GM19468 (cell line): ENCODE data around the gene APOBEC3H.

Experiments
- ATAC-seq: cut with Tn5 transposase; IDR thresholded peaks from one replicate; pipeline ENCODE4 v1.9.1; 2021; ENCODE audit warnings: mild to moderate bottlenecking, moderate library complexity, moderate number of reproducible peaks; ENCODE audit not compliant: unreplicated experiment; ENCODE audit errors: extremely low read depth

Gene APOBEC3H

DNA sequence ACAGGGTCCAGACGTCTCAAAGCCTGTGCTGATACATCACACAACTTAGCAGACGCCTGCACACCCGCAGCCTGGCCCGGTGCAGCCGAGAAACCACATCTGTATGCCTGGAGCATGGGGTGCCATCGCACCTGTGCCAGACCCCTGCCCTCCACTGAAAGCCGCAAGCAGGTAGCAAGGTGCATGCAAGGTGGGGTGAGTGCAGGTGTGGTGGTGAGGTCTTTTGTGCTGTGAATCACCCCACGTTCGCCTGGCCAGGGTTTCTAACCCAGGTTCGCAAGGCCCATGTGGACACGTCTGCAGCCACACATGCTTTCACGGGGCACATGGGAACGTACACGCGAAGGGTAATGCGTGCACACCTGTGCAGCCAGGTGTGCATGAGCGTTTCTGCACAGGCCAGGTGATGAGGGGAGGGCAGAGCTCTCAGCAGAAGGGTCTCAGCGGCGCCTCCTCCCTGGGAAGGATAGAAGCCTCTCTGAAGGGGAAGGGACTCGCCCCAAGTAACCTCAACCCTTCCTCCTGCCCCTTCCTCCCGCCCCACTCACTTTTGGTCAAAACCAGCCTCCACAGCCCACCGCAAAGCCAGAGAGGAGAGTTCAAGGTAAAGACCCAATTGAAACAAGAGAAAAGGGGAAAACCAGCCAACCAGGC lies 36.0 kb downstream of the APOBEC3H start:
- ATAC-seq: no peak

DNA sequence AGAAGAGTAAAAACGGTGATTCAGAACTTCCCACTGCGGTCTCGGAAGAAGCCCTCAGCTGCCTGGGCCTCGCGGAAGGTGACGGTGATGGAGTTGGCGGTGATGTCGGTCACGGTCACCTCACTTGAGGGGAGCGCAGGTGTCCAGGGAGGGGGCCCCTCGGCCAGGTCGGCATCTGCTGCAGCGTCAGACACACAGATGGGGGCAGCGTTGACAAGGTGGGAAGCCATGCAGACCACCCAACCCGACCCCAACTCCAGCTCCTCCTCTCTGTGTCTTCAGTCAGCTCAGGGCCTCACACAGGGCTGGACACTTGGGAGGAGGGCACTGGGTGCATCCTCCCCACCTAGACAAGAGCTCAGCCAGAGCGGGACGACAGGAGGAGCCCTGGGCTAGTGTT lies 36.8 kb downstream of the APOBEC3H start:
- ATAC-seq: no peak

DNA sequence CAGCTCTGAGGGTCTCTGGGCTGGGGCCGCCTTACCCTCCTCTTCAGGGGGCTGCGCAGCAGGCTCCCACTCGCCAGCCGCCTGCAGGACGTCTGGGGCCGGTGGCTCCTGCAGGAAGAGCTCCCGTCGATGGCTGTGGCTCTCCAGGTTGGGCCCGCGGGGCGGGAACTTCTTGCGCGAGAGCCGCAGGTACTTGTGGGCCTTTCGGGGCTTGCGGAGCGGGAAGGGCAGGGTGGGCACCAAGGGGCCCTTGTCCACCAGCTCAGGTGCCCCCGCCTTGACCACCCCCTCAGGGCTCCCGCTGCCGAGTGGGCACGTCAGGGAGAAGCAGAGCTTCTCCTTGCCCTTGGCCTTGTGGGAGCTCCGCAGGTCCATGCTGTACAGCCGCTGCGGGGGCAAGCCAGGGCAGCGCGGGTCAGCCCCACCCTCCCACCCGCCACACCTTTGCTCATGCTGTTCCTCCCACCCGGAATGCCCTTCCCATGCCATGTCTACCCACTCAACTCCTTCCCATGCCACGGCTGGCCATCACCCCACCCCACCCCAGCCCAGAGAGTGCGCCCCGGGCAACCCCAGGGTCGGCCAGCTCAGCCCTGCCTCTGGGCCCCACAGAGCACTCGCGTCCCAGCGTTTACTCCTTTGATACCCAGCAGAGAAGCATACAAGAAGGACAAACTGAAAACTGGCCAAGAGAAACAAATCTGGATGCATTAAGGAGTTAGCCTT lies 37.5 kb downstream of the APOBEC3H start:
- ATAC-seq: no peak

DNA sequence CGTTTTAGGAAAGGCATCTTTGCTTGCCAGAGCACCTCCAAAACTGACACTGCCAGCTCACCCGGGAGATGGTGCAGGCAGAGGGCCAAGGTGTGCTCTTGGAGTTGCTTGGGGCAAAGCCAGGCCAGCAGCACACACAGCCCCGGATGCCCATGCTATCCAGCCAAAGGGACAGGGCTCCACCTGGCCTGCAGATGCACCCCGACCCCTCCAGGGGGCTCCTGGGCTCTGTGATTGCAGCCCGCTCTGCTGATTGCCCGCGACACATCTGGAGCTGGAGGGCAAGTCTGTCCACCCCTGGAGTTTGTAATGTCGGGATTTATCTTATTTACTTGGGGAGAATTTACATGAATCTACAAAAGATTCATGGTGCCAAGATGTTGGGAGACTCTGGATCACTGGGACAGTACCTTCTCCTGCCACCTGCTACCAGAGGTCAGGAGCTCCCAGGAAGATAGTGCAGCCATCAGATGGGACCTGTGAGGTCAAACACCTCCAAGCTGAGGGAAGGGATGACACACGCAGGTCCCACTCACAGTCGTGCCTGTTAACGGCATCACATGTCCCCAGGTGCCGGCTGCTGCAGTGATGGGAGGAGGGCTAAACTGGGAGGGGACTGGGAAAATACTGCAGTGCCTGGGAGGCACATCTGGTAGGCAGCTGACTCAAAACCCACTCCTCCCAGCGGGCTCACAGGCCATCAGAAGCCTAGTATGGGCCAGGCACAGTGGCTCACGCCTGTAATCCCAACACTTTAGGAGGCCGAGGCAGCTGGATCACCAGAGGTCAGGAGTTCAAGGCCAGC lies 38.2 kb downstream of the APOBEC3H start:
- no peak for ATAC-seq

DNA sequence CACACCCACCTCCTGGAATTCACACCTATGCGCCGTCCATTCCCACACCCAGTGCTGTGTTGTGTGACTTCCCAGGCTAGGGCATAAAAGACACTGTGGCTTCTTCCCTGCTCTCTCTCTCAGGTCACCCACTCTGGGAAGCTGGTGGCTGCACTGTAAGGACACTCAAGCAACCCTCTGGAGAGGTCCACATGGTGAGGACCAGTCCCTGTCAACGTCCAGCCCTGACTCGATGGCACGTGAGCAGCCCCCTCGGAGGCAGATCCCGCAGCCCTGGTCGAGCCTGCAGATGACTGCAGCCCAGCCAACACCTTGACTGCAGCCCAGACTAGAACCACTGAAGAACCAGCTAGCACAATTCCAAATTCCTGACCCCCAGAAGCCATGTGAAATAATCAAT lies 39.3 kb downstream of the APOBEC3H start:
- ATAC-seq: no peak

DNA sequence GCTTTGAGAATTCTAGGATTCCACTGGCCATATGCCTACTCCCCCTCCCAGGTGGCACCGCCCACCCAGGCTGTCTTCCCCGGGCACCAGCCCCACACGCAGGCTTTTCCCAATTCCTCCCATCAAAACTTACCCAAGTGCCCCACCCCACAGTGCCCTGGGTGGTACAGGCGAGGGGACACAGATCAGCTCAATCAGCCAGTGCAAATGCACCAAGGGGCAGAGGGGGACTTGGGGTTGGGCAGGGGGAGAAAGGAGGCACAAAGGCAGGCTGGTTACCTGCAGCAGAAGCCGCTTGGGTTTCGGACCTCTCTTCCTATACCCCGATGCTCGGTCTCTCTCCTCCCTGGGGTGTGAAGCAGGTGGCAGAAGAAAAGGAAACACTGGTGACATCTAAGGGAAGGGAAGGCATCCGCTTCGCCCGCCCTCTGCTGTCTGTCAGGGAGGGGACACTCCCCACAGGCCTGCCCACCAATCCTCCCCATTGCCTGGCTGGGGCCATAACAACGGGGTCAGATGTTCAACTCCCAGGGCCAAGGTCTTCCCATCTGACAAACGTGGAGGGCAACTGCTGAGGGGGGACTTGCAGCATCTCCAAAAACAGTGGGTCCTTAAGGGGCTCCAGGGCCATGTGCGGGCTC lies 41.4 kb downstream of the APOBEC3H start:
- ATAC-seq: no peak

DNA sequence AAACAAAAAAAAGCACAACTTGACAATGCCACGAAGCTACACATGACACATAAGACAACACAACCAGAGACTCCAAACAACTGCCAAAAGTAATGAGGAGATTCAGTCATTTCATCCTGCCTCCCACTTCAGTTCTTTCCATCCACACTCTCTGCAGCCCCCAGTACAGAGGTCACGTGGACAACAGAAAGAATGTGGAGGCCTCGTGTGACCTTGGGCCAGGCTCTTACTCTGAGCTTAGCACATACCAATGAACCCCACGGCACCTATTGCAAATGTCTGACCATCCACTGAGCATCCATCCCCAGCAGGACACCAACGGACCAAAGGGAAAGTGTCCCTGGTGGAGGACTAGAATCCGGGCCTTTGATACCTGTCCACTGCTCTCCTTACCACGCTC lies 42.9 kb downstream of the APOBEC3H start:
- ATAC-seq: no peak

DNA sequence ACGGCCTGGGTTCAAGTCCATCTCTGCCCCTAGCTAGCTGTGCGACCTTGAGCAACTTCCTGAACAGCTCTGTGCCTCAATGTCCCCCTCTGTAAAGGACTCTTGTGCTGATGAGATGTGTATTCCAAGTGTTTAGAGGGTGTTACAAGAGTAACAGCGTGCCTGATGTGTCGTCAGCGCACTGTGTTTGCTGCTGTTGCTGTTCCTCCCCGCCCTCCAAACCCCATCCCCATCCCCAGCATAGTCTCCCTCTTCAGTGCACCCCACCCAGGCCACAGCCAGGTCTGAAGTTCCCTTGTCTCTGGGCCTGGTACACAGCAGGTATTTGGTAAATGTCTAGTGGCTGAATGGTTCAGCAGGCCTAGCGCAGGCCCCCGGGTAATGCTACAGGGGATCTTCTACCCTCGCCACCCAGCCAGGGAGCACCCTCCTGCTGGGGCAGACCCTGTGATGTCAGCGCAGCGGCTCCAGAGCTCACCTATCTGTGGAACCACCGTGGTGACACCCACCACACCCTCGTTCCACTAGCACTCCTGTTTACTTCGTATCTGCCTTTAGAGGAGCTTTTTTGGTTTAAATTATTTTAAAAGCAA lies 45.1 kb downstream of the APOBEC3H start:
- ATAC-seq: no peak

DNA sequence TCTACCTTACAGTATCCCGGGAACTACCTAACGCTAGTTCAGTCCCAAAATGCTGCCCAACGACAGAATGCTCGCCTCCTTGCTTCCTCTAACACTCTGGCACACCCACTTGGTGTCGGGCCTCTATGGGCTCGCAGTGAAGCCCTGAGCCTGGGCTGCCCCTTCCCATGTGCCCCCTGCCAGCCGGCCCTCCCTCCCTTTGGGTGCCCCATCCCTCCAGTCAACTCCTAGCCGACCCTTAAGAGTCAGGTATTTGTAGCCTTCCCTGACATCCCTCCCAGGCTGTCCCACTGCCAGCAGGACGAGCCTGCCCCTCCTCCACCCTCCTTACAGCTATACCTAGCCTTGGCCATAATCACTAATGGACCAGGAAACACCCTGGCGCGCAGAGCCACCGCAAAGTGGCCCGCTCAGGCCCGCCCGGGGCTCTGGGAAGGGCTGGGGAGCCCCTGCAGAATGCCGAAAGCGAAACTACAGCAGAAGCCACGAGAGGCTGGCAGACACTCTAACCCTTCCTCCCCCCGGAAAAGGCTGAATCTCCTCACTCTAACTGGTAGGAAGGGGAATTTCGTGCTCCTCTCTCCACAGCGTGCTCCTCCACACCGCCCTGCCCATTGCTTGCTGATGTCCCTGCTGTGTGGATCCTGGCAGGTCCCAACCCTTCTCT lies 47.2 kb downstream of the APOBEC3H start:
- ATAC-seq: no peak

DNA sequence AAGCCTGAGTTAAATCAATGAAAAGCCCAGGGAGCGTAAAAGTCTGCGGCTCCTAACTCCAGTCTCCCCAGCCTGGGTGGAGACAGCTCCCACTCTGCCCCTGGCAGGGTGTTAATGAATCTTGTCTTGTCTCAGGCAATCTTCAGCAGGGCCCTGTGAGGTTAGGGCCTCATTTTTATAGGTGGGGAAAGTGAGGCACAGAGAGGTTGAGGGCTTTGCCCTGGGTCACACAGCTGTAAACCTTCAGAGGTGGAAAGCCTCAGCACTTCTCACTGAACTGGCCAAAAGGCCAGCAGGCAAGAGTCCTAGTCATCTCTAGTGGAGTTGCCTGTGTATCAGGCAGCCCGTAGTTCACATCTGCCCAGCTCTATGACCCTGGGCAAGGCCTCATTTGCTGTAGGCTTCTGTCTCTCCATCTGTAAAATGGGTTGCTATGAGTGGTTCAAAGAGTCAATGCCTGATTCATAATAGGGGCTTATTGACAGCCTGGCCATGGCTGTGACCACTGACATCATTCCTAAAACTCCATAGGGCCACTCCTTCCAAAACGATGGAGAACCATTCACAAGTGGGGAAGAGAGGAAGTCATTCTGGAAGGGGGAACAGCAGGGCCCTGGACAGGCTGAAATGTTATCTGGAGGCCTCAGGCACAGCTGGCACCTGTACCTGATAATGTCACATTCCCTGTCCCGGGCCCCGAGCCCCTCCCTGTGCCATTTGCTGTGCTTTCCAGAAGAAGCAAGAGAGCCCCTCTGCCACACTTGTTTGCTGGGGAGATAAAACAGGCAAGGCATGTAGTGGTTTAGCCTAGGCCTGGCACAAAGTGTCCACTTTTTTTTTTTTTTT lies 49.4 kb downstream of the APOBEC3H start:
- no peak for ATAC-seq

DNA sequence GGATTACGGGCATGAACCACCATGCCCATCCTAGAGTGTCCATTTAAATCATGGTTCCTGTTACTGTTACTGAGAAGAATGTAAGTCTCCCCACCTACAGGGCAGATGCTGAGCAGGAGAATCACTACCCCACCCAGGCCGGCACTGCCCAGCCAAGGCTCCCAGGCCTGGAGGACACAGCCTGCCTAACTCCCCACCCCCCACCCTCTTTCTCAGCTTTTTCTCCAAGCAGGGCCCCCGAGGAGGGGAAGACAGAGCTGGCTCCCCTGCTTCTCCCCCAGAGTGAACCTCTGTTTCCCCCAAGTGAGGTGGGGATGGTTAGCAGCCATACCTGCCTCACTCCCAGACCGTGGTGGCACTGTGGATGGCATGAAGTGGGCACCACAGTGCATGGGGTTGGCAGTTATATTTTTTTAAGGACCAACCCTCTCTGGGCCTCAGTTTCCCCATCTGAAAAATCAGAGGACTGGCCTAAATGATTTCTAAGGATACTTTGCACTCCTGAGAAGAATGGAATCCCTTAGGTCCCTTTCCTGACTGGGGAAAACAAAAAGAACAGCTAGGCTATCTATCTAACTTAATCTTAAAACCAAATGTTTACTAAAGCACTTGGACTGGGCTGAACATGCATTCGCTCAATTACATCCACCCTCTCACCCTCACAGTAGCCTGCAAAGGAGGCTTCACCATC lies 50.4 kb downstream of the APOBEC3H start:
- no peak for ATAC-seq

DNA sequence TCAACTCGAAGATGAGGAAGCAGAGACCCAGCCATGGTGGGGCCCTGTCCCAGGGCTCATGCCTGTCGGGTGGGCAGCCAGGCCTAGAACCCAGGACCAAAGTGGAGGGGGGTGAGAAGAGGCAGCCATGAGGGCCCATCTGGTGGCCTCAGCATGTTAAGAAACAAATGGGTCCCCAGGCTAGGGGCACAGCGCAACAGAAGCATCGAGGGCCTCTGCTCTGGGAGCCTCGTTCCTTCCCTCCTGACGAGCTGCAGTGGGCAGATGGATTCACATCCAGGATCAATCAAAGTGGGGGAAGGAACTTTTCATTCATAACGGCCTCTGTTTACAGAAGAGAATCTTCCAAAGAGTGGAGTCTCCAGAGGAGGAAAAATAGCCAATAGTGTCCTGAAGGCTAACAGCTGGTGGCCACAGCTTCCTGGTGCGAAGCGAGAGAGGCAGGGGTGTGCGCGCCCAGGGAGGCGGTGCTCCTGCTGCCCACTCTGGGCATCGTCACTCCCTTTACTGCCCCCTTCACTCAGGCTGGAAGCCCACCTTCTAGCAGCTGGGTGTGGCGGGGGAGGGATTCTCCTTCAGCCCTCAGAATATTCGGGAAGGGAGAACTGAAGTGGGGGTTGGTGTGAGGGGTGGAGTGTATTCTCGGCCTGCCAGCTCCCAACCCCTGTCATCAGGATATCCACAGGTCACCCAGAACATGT lies 51.1 kb downstream of the APOBEC3H start:
- no peak for ATAC-seq

DNA sequence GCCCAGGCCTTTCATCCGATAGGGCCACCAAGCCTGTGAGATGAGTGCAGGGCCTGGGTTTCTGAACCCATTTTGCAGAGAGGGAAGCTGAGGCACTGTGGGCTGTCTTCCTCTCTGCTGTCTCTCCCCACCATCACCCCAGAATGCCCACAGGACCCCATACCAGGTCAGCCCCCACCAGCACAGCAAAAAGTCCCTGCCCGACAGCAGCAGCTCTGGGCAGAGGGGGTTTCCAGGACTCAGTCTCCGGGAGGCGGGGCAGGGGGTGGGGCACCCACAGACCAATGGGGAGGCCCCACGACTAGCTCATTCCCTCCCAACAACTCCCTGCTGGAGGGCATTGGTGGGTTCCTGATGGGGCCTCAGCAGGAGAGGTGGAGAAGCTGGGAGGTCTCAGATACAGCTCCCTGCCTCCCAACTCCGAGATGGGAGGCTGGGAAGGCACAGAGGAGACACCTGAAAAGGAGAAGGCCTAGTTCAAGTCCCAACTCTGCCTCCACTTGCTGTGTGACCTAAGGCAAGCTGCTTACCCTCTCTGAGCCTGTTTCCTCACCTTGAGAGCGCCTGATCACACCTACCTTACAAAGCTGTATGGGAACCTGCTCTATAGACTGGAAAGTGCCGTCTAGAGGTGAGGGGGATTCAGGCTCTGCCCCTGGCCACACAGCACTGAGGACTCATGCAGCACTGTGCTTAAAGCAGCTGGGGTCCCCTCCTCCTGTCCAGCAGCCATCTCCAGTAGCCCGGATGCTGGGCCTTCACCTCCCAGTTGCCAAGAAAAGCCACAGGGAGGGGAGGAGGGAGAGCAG lies 51.9 kb downstream of the APOBEC3H start:
- ATAC-seq: no peak

DNA sequence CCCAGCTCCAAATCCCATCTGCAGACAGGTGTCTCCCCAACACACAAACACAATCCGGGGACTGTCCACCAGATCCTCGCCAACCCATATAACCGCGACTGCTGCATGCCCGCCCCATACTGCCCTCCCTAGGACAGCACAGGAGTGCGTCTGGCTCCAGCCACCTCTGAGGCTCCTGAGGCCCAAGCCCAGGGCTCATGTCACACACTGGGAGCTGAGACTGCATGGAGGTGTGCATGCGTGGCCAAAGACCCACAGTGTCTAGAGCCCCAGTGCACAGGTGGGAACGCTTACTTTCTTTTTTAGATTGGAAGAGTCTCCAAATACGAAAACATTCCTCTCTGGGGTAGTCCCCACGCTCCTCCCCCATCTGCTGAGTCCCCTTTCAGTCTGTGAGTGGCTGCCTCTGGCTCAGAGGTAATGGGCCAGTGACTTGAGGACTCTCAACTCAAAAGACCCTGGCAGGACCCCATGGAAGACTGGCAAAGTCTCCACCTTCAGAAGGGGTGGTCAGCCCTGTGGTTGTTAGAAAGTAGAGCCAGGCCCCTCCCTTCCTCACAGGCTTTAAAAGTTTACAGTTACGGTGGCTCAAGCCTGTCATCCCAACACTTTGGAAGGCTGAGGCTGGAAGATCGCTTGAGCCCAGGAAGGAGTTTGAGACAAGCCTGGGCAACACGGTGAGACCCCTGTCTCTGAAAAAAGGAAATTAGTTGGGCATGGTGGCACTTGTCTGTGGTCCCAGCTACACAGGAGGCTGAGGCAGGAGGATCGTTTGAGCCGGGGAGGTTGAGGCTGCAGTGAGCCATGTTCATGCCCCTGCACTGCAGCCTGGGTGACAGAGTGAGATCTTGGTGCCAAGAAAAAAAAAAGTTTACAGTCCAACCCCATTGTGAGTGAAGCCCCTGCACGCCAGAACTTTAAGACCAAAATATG lies 53.1 kb downstream of the APOBEC3H start:
- no peak for ATAC-seq

DNA sequence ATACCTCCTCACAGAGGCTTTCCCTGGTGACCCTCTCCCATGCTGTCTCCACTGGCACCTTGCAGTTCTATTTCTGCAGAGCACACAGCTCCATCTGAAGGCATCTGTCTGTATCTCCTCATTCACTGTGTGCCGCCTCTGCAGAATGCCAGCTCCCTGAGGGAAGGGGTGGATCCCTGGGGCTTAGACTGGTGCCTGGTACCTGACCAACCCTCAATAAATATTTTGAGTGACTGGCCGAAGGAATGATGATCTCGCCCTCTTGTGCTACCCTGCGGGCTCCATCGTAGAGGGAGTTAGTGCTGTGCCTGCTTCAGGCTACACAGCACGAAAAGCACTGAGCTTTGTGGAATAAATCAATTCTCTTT lies 53.8 kb downstream of the APOBEC3H start:
- ATAC-seq: no peak

DNA sequence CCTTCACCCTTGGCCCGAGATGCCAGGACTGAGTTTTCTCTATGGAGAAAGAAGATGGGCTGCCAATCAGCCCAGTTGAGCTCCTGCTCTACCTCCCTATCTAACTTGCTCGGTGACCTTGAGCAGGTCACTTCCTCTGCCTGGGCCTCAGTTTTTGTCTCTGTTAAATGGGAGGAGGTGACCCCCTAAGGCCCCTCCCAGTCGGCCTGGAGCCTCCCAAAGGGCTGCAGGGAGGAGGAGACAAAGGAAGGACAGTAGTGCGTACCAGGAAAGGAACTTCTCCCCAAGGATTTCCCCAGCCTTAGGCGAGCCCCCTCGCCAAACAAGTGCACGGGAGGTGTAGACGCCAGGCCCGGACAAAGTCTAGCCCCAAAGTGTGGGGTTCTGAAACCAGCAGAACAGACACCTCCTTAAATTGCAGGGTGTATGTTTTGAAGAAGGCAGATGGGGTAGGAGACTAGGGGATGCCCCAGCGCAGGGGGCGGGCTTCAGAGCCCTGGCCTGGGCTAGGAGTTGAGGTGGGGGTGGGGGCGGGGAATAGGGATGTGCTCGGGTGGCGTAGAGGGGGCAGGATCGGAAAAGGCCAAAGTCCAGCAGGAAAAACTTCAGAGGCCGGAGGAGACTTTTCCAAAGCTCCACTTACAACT lies 54.4 kb downstream of the APOBEC3H start:
- no peak for ATAC-seq
